Fibroblast of the aortic adventitia (primary cell): ENCODE results near the gene SAV1. TPM values are rescaled to one million over a fixed set of nuclear protein-coding genes. Genes with fewer than 3 reads are reported as not detected.
A peak's percentile ranks its signal among the peaks of the same experiment; 100 is the strongest.

Experiments used
- DNase-seq: peaks from one replicate; pipeline ENCODE4 v3.0.0-alpha.2; 2010; ENCODE audit warnings: low read depth
- H3K4me3 ChIP-seq: 2 replicates; pipeline ENCODE4 v1.5.1; 2011; ENCODE audit warnings: low read depth, mild to moderate bottlenecking, control low read depth, low read length, moderate library complexity
- total RNA-seq: library from RNA; depleted of rRNA; stranded (reverse); fragments of >200 nt; gene quantifications from 2 replicates; pipeline ENCODE4 v1.2.3, GENCODE V29; 2012; ENCODE audit warnings: low replicate concordance
- TF ChIP-seq, protein P1 (sequence below): IDR thresholded peaks from 2 replicates; pipeline ENCODE4 v1.5.1; 2011; ENCODE audit warnings: mild to moderate bottlenecking, low read length, control low read depth, inconsistent platforms; ENCODE audit not compliant: insufficient read depth

SAV1 gene
- total RNA-seq, 1 donor, result 32.4 TPM

DNA sequence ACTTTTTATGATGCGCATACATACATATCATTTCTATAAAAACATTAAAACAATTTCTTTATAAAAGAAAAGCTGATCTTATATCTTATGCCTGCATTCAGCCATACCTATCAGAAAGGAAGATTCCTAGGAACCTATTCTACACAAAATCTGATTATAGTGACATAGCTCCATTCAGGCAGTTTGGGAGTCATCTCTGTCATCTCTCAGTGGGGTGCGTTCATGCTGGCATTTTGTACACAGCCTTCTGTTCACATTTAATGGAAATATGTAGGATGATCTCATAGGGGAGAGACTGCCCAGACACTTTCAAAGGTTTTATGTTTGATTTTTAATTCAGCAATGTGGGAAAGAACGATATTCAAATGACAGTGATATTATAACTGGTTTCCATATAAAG is 55.3 kb downstream of the SAV1 start:
- no peak overlapping the region for H3K4me3 ChIP-seq
- TF ChIP-seq, protein P1, sequence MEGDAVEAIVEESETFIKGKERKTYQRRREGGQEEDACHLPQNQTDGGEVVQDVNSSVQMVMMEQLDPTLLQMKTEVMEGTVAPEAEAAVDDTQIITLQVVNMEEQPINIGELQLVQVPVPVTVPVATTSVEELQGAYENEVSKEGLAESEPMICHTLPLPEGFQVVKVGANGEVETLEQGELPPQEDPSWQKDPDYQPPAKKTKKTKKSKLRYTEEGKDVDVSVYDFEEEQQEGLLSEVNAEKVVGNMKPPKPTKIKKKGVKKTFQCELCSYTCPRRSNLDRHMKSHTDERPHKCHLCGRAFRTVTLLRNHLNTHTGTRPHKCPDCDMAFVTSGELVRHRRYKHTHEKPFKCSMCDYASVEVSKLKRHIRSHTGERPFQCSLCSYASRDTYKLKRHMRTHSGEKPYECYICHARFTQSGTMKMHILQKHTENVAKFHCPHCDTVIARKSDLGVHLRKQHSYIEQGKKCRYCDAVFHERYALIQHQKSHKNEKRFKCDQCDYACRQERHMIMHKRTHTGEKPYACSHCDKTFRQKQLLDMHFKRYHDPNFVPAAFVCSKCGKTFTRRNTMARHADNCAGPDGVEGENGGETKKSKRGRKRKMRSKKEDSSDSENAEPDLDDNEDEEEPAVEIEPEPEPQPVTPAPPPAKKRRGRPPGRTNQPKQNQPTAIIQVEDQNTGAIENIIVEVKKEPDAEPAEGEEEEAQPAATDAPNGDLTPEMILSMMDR, result no peak
- DNase-seq, result no peak

DNA sequence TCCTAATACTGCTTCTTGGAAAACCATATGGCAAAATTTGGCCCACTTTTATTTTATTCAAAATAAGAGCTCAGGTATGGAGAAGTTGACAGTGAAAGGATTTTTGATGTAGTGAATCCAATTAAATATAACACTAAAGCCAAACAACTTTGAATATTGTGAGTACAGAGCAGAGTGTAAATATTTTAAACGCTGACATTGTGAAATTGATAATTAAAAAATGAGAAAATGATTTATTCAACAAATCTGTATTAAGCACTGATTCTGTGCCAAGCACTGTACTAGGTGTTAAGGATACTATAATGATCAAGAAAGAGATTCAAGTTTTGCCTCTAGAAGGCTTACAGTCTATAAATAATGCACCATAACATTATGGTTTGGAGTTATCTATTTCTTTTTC is 57.6 kb downstream of the SAV1 start:
- DNase-seq, result no peak

DNA sequence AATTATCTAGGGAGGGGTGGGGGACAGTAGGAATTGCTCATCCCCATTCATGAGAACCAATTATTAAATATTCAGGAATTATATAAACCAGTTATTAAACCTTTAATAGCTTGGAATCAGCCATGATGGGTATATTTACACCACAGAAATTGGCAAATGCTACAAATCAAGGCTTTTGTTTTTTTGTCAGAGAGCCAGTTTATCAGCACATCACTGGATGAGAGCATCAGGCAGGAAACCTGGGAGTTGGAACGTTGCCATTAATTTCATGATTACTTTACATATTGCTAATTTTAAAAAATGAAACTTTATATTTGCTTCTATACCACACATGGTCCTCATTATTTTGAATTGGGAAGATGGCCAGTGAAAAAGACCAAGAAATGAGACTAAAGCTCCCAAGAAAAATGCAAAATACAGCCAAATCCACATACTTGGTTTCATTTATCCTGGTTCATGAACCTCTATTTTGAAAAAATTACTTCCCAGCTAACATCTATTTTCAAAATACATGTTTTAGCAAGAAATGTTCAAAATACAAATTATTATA is 59.7 kb downstream of the SAV1 start:
- TF ChIP-seq, protein P1, result no peak
- H3K4me3 ChIP-seq, result no peak overlapping the region
- DNase-seq, result peak; percentile 83

More for the DNA sequence above, 57.6 kb downstream of the SAV1 start:
- TF ChIP-seq, protein P1, result no peak
- H3K4me3 ChIP-seq, result no peak overlapping the region

DNA sequence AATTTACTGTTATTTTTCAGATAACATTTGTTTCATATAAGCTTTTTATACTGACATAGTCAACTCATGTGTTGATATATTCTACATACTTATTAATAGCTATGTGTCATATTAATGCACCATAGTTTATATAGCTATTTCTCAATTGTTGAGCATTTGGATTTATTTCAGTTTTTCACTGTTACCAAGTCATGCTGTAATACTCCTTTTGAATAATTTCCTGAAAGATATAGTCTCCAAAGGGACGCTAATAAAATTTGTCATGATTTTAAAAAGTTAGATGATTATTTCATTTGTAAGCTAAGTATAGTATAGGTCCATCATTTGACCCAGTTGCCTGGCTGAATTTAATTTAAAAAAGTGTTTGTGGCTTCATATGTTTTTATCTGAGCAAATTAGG is 60.3 kb downstream of the SAV1 start:
- H3K4me3 ChIP-seq, result no peak overlapping the region
- TF ChIP-seq, protein P1, result no peak
- DNase-seq, result no peak

DNA sequence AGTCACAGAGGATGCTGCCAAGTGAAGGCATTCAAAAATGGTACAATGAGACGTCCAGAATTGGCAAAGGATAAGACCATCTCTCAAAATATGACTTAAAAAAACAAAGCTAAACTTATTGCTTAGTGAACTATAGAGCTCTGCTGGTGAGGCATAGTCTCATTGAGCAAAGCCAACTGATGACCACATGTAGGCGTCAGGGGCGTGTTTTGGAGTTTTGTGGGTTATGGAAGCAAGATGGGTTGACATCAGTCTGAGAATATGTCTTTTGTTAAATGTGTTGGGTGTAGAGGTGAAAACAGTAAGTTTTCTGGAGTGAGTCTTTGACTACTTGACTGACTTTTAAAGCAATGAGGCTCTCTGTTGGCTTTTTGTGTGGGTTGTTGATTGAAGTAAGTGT is 60.9 kb downstream of the SAV1 start:
- DNase-seq, result peak; percentile 73
- TF ChIP-seq, protein P1, result no peak
- H3K4me3 ChIP-seq, result no peak overlapping the region

DNA sequence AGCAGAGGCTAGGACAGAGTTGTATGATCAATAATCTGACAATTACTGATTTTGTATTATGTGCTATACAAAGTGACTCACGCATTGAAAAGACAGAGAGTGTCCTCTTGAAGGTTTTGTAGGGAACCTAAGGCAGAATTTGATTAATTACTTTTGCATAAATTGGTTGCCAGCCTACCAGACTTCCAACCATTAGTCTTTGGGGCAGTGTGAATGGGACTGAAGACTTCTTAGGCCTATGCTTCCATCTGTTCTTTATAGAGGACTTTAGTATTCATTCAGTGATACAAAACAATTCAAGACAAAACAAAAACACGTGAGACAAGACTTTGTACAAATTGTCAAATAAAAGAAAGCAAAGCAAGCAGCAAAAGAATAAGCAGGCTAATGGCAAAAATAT is 61.6 kb downstream of the SAV1 start:
- no peak overlapping the region for H3K4me3 ChIP-seq
- TF ChIP-seq, protein P1, result no peak
- DNase-seq, result no peak

DNA sequence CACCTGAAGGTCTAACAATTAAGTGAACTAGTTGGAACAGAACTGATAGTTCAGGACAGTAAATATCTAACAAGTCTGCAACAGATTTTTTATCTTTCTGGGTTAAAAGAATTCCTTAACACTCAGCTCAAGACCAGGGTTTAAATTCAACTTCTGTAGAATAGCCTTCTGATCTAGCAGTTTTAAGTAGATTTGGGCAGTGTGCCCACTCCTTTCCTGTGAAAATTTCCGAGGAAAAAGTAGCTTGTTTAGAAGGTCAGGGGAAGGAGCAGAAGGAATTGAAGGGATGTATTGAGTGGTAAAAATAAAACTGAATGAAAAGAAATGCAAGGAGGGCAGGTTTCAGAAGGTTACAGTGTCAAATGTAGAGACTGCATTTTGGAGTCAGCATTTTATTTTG is 62.3 kb downstream of the SAV1 start:
- no peak overlapping the region for H3K4me3 ChIP-seq
- TF ChIP-seq, protein P1, result no peak
- DNase-seq, result peak; percentile 64
